Activated naive CD8-positive, alpha-beta T cell treated with anti-CD3 and anti-CD28 coated beads, Interleukin-2, amount 50 U/mL, for 16 hours (primary cell): Measurements from ENCODE around the gene ENTPD6.

Source experiments
- DNase-seq: peaks from one replicate; pipeline ENCODE4 v3.0.0-alpha.2; 2020; ENCODE audit warnings: low read depth, low spot score

Gene ENTPD6

DNA sequence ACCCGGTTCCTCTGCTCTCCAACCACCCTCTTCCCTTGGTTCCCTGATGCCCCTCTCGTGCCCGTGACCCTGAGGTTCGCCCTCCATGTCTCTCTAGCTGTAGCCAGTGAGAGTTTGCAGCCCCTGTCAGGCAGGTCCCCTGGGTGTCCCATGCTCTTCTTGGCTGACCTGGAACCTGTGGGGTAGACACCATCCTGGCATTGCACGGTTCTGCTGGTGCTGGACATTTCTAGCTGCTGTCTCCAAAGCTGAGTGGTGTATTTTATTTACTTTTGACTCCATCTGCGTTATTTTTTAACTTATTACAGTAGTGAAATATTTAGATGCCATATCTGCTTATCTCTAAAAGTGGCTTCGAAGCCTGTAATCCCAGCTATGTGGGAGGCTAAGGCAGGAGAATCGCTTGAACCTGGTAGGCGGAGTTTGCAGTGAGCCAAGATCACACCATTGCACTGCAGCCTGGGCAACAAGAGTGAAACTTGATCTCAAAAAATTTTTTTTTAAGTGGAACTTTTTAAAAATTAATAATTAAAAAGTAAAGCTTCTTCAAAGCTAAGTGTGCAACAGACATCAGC is 12.5 kb downstream of the ENTPD6 start:
- DNase-seq: no peak

DNA sequence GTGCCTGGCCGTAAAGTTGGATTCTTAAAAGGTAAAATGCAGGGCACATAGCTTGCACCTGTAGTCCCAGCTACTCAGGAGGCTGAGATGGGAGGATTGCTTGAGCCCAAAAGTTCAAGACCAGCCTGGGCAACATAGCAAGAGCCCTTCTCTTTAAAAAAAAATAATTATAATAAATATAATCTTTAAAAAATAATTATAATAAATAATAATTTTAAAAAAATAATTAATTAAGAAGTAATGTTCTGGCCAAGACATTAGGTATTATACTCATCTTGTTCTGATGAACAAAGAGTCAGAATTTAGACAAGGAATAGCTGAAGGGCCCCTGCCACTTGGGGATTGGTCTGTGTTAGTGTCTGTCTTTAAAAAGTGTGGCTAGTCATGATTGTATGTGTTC is 13.9 kb downstream of the ENTPD6 start:
- no peak for DNase-seq

DNA sequence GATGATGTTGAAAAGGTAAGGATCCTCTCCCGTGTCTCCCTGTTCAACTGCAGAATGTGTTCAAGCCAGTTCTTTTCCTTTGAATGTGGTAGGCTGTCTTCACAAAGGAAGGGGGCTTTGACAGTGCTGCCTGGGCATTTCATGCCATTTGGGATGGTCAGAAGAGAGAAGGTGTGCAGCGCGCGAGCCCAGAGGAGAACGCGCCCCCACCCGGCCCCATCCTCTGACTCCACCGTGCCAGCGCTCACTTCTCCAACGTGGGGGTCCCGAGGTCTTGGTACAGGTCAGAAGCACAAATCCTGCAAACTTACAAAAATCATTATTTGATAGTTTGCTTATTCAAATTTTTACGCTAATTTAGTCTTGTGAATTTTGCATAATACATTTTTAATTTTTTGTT is 14.4 kb downstream of the ENTPD6 start:
- no peak for DNase-seq

DNA sequence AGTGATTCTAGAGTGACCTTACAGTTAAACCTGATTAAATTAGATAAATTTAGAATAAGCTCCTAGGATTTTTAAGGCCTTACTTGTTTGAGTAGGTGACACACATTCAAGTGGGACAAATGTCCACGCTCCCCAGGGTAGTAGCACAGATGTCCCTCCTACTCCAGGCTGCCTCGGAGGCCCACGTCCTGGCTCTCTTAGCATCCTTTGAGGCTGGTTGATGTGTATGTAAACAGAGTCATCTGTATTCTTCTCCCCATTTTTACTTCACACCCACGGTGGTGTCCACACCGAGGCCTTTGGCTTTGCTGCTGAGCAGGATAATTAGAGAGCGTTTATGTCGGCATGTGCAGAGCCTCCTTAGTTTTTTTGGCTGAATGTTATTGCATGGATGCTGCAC is 15.8 kb downstream of the ENTPD6 start:
- no peak for DNase-seq

DNA sequence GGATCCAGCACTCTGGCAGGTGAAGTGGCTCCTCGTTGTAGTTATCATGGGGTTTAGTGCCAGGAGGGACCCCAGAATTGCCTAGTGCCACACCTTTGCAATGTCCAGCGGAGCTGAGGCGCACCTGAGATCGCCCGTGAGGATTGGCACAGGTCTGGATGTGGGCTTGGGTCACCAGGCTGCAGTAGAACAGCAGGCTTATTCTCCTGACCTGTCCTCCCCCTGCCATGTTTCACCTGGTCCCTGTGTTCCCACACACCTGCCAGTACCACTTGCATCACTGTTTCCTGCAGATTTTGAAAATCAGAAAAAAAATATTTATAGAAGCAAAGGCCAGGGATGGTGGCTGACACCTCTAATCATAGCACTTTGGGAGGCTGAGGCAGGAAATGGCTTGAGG is 16.7 kb downstream of the ENTPD6 start:
- no peak for DNase-seq

DNA sequence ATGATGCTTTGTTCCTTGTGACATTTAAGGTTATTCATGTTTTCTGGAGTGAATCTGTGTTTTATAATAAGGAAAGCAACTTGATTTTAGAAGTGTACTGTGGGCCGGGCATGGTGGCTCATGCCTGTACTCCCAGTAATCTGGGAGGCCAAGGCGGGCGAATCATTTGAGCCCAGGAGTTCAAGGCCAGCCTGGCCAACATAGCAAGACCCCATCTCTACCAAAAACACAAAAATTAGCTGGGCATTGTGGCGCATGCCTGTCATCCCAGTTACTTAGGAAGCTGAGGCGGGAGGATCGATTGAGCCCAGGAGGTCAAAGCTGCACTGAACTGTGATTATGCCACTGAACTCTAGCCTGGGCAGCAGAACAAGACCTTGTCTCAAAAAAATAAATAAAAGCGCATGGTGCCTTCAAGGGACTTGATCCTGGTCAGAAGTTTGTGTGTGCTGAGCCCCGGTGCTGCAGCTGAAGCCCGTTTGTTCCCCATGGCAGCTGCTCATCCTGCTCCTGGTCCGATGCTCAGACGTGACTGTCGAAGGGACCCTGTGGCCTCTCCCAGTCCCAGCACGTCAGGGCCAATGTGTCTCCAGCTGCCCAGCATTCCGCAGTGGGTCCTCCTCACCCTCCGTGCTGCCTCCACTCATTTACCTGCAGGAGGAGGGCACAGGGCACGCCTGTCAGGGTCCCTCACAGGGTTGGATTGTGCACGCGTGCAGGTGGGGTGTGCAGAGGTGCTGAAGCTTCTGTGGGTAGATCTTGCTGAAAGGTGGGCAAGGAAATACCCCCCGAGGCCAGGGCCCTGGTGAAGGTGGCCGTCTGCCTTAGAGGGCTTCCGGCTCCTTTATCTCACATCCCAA is 18.3 kb downstream of the ENTPD6 start:
- no peak for DNase-seq

DNA sequence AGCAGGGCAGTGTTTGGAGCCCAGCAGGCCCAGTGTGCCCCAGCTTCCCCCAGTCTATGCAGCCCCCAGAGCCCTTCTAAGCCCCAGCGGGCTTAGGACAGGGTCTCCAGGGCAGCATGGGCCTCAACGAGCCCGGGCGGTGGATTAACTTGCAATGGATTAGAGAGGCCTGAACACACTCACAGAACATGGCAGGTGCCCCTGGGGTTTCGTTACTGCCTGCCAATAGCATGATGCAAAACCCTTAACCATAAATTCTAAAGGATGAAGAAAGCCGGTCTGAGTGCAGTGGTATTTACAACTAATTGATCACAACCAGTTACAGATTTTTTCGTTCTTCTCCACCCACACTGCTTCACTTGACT is 18.9 kb downstream of the ENTPD6 start:
- DNase-seq: no peak

DNA sequence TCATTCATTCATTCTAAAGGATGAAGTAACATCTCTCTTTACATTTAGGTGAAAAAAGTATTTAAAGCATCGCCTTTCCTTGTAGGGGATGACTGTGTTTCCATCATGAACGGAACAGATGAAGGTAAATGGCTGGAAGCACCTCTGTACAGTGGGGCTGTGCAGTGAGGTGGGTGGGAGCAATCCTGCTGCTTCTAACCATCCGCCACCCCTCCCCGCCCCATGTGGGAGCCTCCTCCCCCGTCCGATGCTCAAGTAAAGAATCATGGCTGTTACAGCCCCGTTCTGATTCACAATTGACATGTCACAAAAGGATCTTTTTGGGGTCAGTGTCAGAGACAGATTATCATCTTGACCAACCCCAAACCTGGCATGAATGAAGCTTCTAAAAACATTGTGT is 19.3 kb downstream of the ENTPD6 start:
- no peak for DNase-seq

DNA sequence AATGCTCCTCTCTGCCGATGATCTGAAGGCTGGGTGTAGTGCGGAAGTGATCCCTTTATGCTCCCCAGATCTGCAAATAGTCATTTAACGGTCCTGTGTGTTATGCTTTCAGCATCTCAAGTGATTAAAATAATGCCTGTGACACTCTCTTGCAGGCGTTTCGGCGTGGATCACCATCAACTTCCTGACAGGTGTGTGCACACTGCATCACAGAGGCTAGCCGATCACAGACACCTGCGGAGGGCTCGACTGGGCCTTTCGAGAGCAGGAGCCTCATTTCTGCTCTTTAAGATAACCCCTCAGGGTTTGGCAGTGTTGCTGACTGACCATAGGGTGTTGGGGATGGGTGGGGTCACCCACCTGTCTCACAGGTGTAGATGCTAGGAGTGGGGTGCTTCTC is 20.0 kb downstream of the ENTPD6 start:
- DNase-seq: no peak

DNA sequence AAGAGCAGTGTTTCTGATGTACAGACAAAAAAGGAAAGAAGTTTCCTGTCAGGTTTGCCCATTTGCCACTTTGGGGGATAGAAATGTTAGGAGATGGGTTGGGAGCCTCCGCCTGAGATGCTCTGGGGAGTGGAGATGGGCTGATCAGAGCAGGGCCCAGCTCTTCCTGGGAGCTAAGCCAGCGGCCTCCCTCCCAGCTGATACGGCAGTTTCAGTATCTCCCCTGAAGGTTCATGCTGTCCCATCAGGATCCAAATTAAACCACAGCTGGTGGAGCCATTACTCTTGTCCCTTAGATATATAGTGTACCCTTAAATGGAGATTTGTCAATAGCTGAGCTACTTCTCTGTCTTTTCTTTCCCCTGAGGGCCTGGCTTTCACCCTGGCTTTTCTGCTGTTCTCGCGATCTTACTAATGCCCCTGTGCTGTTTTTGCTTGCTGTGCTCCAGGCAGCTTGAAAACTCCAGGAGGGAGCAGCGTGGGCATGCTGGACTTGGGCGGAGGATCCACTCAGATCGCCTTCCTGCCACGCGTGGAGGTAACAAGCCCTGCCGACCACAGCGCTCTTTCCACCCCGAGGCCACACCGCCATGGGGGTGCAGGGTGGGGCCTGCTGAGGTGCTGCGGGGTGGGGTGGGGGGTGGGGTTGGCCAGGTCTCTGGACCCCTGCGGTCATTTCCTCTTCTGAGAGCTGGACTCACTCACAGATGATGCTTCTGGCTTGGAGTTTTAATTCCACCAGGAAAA is 20.9 kb downstream of the ENTPD6 start:
- no peak for DNase-seq

DNA sequence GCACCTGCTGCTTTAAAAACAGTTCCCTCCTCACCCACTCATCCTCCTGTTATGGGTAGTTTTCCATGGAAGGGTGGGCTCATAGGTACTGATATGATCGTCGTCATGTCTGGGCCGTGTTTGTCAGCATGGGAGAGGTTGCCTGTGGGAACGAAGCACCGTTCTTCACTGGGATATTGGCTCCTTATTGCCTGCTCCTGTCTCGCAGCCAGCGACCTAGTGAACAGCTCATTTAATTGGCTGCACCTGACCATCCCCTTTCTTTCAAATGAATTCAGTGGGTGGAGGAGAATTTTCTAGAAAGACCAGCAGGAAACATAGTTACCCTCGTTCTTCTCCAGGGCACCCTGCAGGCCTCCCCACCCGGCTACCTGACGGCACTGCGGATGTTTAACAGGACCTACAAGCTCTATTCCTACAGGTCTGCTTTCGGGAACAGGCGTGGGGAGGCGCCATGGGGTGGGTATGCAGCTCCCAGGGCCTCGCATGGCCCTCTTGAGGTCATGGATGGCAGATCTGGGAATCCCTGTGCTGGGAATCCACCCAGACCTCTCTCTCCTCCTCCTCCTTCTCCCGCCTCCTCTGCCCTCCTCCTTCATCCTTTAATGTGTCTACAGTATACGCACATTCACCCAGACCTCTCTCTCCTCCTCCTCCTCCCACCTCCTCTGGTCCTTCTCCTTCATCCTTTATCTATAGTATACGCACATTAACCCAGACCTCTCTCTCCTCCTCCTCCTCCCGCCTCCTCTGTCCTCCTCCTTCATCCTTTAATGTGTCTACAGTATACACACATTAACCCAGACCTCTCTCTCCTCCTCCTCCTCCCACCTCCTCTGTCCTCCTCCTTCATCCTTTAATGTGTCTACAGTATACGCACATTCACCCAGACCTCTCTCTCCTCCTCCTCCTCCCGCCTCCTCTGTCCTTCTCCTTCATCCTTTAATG is 21.9 kb downstream of the ENTPD6 start:
- DNase-seq: no peak

DNA sequence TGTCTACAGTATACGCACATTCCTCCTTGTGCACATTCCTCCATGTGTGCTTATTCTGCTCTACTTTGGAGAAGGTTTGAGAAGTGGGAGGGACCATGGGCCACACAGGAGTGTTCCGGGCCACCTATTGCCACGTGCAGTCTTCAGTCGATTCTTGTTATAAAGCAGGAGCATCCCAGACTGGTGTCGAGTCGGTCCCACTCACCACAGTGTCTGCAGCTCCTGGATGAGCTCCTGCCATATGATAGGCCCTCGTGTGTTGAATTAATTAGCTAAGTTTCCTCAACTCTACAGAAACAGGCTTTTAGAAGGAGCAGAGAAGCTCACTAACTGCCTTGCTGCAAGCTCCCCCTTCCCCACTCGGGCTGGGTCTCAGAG is 22.6 kb downstream of the ENTPD6 start:
- DNase-seq: no peak

DNA sequence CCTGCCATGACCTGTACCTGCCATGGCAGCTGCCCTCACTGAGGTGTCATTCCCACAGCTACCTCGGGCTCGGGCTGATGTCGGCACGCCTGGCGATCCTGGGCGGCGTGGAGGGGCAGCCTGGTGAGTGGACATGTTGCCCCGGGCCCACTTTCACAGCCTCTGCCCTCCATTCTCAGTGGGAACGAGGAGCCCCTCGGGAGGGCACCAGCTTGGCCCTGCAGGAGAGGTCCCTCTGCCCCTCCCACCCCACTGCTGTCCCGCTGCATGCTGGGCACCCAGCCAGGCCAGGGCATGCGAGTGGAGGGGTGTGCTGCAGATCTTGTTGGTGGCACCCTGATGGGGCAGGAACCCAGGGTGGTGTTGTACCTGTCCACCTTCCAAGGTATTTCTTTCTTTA is 23.0 kb downstream of the ENTPD6 start:
- no peak for DNase-seq

DNA sequence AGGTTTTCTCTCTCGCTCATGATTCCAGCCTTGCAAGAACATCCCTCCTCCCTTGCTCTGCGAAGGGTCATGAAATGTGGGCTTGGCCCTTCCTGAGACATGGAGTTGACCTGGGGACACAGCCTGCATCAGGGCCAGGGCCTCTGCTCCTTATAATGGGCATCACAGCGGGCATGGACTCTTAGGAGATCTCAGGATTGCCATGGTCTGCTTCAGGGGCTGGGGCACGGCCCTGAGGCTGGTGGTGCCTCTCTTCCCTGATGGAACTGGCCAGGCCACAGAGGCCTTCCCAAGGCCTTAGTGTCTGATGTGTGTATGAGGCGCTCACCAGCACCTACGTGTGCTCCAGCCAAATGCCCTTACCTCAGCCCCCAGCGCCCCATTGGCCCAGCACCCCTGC is 23.9 kb downstream of the ENTPD6 start:
- no peak for DNase-seq

DNA sequence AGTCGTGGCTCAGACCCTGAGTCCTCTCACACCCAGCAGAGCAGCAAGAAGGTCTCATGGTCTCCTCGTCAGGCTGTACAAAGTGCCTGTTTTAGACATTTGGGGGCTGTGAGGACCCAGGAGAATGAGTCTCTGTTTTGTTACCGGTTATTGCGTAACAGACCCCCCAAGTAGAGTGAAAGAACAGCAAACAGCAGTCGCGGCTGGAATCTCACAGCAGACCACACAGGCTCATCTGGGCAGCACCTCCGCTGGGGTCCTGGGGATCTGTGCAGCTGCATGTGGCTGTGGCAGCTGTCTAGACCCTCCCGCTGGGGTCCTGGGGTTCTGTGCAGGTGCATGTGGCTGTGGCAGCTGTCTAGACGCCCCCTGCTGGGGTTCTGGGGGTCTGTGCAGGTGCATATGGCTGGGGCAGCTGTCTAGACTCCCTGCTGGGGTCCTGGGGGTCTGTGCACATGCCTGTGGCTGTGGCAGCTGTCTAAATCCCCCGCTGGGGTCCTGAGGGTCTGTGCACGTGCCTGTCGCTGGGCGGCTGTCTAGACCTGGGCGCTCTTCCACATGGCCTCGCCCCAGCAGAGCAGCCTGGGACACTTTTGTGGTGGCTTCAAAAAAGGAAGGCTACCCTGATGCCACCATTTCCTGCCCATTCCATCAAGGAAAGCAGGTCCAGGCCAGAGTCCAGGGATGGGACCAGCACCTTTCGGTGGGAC is 24.7 kb downstream of the ENTPD6 start:
- DNase-seq: no peak

DNA sequence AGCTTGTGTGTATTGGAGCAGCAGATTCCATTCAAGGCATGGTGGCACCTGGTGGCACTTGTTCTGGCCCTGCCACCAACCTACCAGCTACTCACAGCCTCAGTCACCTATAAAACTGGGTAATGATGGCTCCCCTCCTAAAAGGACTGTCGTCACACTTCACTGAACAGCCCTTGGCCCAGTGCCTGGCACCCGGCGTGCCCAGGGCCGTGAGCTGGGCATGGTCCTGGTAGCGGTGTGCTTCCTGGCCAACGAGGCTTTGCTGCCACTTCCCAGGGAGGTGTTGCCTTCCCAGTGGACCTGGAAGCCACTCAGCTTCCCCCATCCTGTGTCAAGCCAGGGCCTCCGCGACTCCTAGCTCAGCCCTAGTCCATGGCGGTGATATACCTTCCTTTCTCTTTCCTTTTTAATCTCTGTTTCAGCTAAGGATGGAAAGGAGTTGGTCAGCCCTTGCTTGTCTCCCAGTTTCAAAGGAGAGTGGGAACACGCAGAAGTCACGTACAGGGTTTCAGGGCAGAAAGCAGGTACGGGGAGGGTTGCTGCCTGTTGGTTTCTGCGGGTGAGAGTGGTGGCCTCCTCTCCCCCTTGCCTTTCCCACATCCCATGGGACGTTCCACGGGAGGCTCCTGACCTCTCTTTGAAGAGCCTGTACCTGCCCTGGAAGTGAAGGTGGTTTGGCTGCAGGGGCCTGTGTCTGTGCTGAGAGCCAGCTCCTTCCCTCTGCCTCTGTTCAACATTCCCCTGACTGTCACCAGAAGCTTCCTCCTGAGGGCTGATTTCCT is 25.5 kb downstream of the ENTPD6 start:
- no peak for DNase-seq

DNA sequence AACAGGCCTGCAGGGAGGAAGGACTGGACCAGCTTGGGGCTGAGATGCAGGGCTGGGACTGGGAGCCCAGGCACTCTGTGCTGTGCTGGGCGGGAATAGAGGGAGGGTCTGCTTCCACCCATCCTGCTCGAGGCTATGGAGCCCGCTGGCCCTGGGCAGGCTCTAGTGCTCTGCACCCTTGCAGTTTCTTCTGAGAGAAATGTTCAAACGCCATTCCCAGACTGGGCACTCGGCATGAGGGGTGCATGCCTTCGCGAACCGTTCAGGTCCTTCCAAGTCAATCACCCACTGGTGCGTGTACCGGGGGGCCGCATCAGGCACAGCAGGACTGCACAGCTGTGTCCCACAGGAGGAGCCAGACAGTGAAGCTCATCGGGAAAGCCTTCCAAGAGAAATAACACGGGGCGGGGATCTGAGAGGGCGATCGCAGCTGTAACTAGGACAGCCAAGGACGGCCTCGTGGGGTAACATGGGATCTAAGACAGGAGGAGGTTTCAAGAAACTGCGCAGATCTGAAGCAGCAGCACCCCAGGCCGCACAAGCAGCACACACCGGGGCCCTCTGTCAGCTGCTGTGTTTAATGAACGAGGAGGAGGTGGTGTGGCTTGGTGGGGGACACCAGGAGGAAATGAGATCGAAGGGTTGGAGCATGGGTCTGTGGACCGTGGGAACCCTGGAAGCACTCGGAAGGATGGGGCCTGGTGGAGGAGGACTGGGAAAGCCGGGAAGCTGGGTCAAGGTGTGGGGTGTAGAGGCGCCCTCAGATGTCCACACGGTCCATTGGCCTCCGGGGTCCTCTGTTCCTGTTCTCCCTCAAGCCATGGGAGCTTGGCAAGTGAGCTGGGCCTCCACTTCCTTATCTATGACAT is 26.3 kb downstream of the ENTPD6 start:
- DNase-seq: no peak

DNA sequence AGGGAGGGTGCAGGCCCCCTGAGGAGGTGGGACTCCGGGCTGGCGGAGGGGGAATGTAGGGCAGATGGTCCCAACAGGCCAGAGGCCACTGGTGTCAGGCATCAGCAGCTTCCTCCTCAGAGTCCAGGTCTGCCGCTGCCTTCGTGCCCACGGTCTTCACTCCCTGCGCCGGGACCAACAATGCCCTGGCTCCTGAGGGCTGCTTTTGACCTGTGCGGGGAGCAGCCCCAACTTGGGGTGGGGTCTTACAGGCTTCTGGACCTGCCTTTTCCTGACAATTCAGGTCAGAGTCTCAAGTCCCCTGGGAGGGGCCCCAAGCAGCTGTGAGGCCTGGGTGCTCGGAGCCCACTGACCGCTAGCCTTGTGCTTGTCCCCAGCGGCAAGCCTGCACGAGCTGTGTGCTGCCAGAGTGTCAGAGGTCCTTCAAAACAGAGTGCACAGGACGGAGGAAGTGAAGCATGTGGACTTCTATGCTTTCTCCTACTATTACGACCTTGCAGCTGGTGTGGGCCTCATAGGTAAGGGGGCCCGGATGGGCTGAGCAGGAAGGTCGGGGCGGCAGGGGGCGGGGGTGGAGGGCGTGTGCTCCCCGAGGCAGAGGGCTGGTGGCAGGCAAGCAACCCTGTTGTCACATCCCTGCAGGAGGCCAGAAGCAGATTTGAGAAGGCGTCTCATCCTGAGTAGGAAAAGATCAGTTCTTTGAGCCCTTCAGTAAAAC is 27.1 kb downstream of the ENTPD6 start:
- no peak for DNase-seq

DNA sequence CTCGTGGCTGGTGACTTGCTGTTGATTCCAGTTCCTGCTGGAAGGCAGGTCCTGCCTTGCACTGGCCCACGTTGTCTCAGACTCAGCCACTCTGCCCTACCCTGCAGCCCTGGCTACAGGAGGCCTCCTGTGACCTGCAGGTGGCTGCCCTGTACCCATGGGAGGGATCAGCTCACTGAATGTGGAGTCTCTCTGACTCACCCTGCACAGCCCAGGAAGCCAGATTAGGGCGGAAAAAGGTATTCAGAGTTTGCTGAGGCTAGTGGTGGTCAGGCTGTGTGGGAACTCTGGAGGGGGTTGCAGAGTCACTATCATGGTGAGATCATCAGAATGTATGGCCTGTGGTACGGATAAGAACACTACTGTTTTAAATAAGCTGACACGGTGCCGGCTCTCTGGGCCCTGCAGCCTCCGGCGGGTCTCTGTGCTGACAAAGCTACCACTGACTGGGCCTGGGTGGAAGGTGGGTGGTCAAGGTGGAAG is 27.7 kb downstream of the ENTPD6 start:
- no peak for DNase-seq
